IMR-90 (cell line): ENCODE results near the gene TSN. TPM values are rescaled to one million over a fixed set of nuclear protein-coding genes. Genes with fewer than 3 reads are reported as not detected.

Experiments
- ATAC-seq: fragments of 200-7000 bp; cut with Tn5 transposase; 2 replicates; pipeline ENCODE4 v1.9.1; 2020; ENCODE audit warnings: low read depth, mild to moderate bottlenecking, moderate library complexity
- BruUV-seq: library from RNA; stranded (reverse); fragments of 400-500 nt; replicated peaks from 2 replicates; lab custom pipeline; 2021; lab: Mats Ljungman, UMichigan
- CTCF ChIA-PET: fragments of 300-600 bp; formaldehyde crosslinking; extraction: SDS; loops from one replicate; lab custom pipeline; 2021; ENCODE audit warnings: antibody characterized with exemption; lab: Yijun Ruan, JAX
- POLR2A ChIA-PET: fragments of 300-600 bp; sonication (Branson Sonifier 250); formaldehyde crosslinking; loops from one replicate; lab custom pipeline; 2022; ENCODE audit warnings: antibody characterized with exemption; ENCODE audit not compliant: unreplicated experiment; lab: Charles Lee
- DNase-seq: peaks from one replicate; pipeline ENCODE4 v3.0.0; 2013
- H2AFZ ChIP-seq: replicated peaks from 2 replicates; pipeline ENCODE3; 2013; ENCODE audit warnings: low read length, mild to moderate bottlenecking; ENCODE audit not compliant: poor library complexity
- H2AK5ac ChIP-seq: 2 replicates; pipeline ENCODE4 v1.6.1; 2013; ENCODE audit warnings: low read depth, low read length, inconsistent platforms
- H2AK9ac ChIP-seq: replicated peaks from 2 replicates; pipeline ENCODE3; 2013; ENCODE audit warnings: mild to moderate bottlenecking, low read depth, low read length, moderate library complexity; ENCODE audit not compliant: poor library complexity
- H2BK120ac ChIP-seq: 2 replicates; pipeline ENCODE4 v1.6.1; 2013; ENCODE audit warnings: low read depth, low read length, inconsistent platforms
- H2BK15ac ChIP-seq: 3 replicates; pipeline ENCODE4 v1.6.1; 2013; ENCODE audit warnings: low read depth, low read length, inconsistent platforms
- H2BK20ac ChIP-seq: 2 replicates; pipeline ENCODE4 v1.6.1; 2013; ENCODE audit warnings: low read depth, mild to moderate bottlenecking, inconsistent platforms, low read length, moderate library complexity
- H2BK5ac ChIP-seq: 2 replicates; pipeline ENCODE4 v1.6.1; 2013; ENCODE audit warnings: mild to moderate bottlenecking, low read depth, low read length, inconsistent platforms; ENCODE audit not compliant: poor library complexity, severe bottlenecking
- H3K14ac ChIP-seq: replicated peaks from 2 replicates; pipeline ENCODE4 v1.6.1; 2013; ENCODE audit warnings: low read depth, low read length, inconsistent platforms
- H3K18ac ChIP-seq: 2 replicates; pipeline ENCODE4 v1.6.1; 2013; ENCODE audit warnings: low read depth, low read length, control low read depth
- H3K23ac ChIP-seq: 2 replicates; pipeline ENCODE4 v1.6.1; 2013; ENCODE audit warnings: low read depth, low read length, inconsistent platforms
- H3K27ac ChIP-seq: 2 replicates; pipeline ENCODE4 v1.5.1; 2013; ENCODE audit warnings: mild to moderate bottlenecking, control low read depth, low read length; ENCODE audit not compliant: insufficient read depth
- H3K27me3 ChIP-seq: 2 replicates; pipeline ENCODE4 v1.6.1; 2013; ENCODE audit warnings: low read length; ENCODE audit not compliant: control insufficient read depth, insufficient read depth
- H3K36me3 ChIP-seq: 2 replicates; pipeline ENCODE4 v1.6.1; 2013; ENCODE audit warnings: low read length, mixed read lengths; ENCODE audit not compliant: control insufficient read depth, insufficient read depth
- H3K4ac ChIP-seq: 2 replicates; pipeline ENCODE4 v1.6.1; 2013; ENCODE audit warnings: low read depth, low read length, inconsistent platforms
- H3K4me1 ChIP-seq: 2 replicates; pipeline ENCODE4 v1.6.1; 2013; ENCODE audit warnings: low read length, mixed read lengths; ENCODE audit not compliant: control insufficient read depth, insufficient read depth
- H3K4me2 ChIP-seq: 2 replicates; pipeline ENCODE4 v1.6.1; 2013; ENCODE audit warnings: low read depth, mild to moderate bottlenecking, control low read depth, low read length, moderate library complexity
- H3K4me3 ChIP-seq: 2 replicates; pipeline ENCODE4 v1.5.1; 2013; ENCODE audit warnings: low read depth, mild to moderate bottlenecking, control low read depth, low read length, moderate library complexity; ENCODE audit not compliant: insufficient read depth
- H3K56ac ChIP-seq: 2 replicates; pipeline ENCODE4 v1.6.1; 2013; ENCODE audit warnings: low read length, inconsistent platforms; ENCODE audit not compliant: insufficient read depth; ENCODE audit errors: extremely low read depth
- H3K79me1 ChIP-seq, 2 experiments: 2 replicates each; pipeline ENCODE4 v1.6.1; 2013; ENCODE audit warnings: low read length in 2 of 2, inconsistent platforms in 1 of 2, low read depth in 1 of 2
- H3K9ac ChIP-seq: 2 replicates; pipeline ENCODE4 v1.6.1; 2013; ENCODE audit warnings: low read depth, low read length, control low read depth
- H3K9me1 ChIP-seq: 2 replicates; pipeline ENCODE4 v1.6.1; 2013; ENCODE audit warnings: low read length, inconsistent platforms; ENCODE audit not compliant: insufficient read depth
- H3K9me3 ChIP-seq: 2 replicates; pipeline ENCODE4 v1.6.1; 2013; ENCODE audit warnings: low read length; ENCODE audit not compliant: control insufficient read depth, insufficient read depth
- H4K20me1 ChIP-seq: 2 replicates; pipeline ENCODE4 v1.6.1; 2013; ENCODE audit warnings: low read length, inconsistent platforms; ENCODE audit not compliant: insufficient read depth
- H4K5ac ChIP-seq: 2 replicates; pipeline ENCODE4 v1.6.1; 2013; ENCODE audit warnings: mild to moderate bottlenecking, low read depth, low read length, control low read depth
- H4K8ac ChIP-seq, 2 experiments: 2 replicates each; pipeline ENCODE4 v1.6.1; 2013; ENCODE audit warnings: low read depth in 2 of 2, low read length in 2 of 2, control low read depth in 1 of 2, inconsistent platforms in 1 of 2
- H4K91ac ChIP-seq: 2 replicates; pipeline ENCODE4 v1.6.1; 2013; ENCODE audit warnings: low read depth, low read length, inconsistent platforms; ENCODE audit not compliant: insufficient read depth
- FOS ChIP-seq: fragments of 150-350 bp; IDR thresholded peaks from 2 replicates; pipeline ENCODE4 v1.6.1; 2016; ENCODE audit warnings: low read depth, low read length
- MAFK ChIP-seq: IDR thresholded peaks from 2 replicates; pipeline ENCODE4 v1.6.1; 2012; ENCODE audit warnings: low read depth, low read length, improper control_type of control experiment
- MXI1 ChIP-seq: IDR thresholded peaks from 2 replicates; pipeline ENCODE4 v1.6.1; 2012; ENCODE audit warnings: low read depth, mild to moderate bottlenecking, low read length, moderate library complexity, borderline replicate concordance
- POLR2A ChIP-seq: IDR thresholded peaks from 2 replicates; pipeline ENCODE4 v1.6.1; 2012; ENCODE audit warnings: mild to moderate bottlenecking, low read depth, low read length
- SMC3 ChIP-seq: fragments of 150-350 bp; IDR thresholded peaks from 2 replicates; pipeline ENCODE4 v1.6.1; 2016; ENCODE audit warnings: low read depth, mild to moderate bottlenecking, antibody characterized with exemption, low read length, moderate library complexity
- WGBS, 2 experiments: methylation state at CpG; one replicate each; pipeline versions ENCODE4 v1.1.5 to v1.1.7; 2013; ENCODE audit warnings: missing lambda C conversion rate in 2 of 2; ENCODE audit not compliant: insufficient read length in 1 of 2; ENCODE audit errors: extremely low coverage in 2 of 2; 5-methylcytosine and 5-hydroxymethylcytosine counted together
- dilution Hi-C: fragments of 300-500 bp; cut with HindIII; formaldehyde crosslinking; loops from one replicate; pipeline ENCODE4 v1.14.3; 2018; ENCODE audit warnings: low sequenced_read_pairs; ENCODE audit not compliant: unreplicated experiment
- in situ Hi-C: fragments of 300-500 bp; cut with MboI; formaldehyde crosslinking; loops from 3 replicates; pipeline ENCODE4 v1.14.3; 2019; ENCODE audit warnings: low sequenced_read_pairs, inconsistent platforms, mixed read lengths
- intact Hi-C: fragments of 100-400 bp; cut with micrococcal nuclease; formaldehyde crosslinking; loops from 2 replicates; pipeline ENCODE4 v1.10.0; 2022
- polyA plus RNA-seq, 3 experiments: library from polyadenylated mRNA; depleted of rRNA; stranded (reverse); fragments of >200 nt; gene quantifications; 2 replicates each; pipeline ENCODE4 v1.2.3, GENCODE V29; 2012; ENCODE audit warnings: low replicate concordance in 1 of 3
- total RNA-seq: library from RNA; depleted of rRNA; stranded (reverse); fragments of >200 nt; gene quantifications from 2 replicates; pipeline ENCODE4 v1.2.3, GENCODE V29; 2012
- TF ChIP-seq, protein P1 (sequence below): conservative IDR thresholded peaks from 2 replicates; pipeline ENCODE4 v1.5.1; 2012; ENCODE audit warnings: mild to moderate bottlenecking, low read depth, low read length, improper control_type of control experiment
- TF ChIP-seq, protein P2 (sequence below): fragments of 150-350 bp; IDR thresholded peaks from 2 replicates; pipeline ENCODE4 v1.6.1; 2016; ENCODE audit warnings: low read depth, mild to moderate bottlenecking, low read length, moderate library complexity, borderline replicate concordance

The TSN gene
- total and polyA plus RNA-seq, 2 of the 4 experiments (the other 2 are of a cell fraction): 31.0 to 56.3 TPM

DNA sequence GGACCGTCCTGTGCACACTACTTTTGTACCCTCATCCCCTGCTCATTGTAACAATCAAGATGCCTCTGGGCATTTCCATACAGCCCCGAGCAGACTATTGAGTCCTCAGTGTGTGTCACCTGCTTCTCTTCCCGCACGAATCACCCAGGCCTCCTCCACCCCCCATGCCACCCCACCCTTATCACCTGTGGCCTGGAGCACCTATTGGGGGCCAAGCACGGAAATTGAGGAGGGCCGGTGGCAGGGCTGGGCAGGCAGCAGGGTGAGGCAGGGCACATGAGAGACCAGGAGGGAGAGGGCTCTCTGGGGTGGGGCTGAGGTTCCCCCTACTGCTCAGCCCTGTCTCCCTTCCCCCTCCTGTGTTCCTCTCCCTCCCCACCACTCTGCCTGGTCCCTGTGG, 14.5 kb upstream of the TSN start:
- no peak overlapping the region for H3K4me3 ChIP-seq
- POLR2A ChIA-PET: no interaction called here

More for the DNA sequence above, 14.5 kb upstream of the TSN start:
- Histone ChIP-seq H3K4me1 (no peaks in the 10 kb centered on the region), H2BK15ac (no peak overlapping the region), H4K20me1 (no peaks in the 10 kb centered on the region), H2AFZ (no peak overlapping the region), H3K27me3 (peaks cover 3% of the 10 kb centered on the region; the same call in 1 of the 2 replicates), H3K14ac (no peak overlapping the region), H3K79me1 (peaks cover 5 to 6% of the 10 kb centered on the region in 2 experiments; a peak in 3 of 4 replicates), H3K4me2 (no peak overlapping the region), H4K8ac (no peak overlapping the region), H2AK5ac (no peak overlapping the region), H3K9me1 (no peaks in the 10 kb centered on the region), H3K56ac (no peak overlapping the region), H4K91ac (no peak overlapping the region), H2BK20ac (no peak overlapping the region), H2BK5ac (no peak overlapping the region), H2AK9ac (no peak overlapping the region), H3K36me3 (no peaks in the 10 kb centered on the region), H4K5ac (no peak overlapping the region), H3K23ac (no peak overlapping the region), H3K4ac (no peak overlapping the region), H3K27ac (no peak overlapping the region), H3K18ac (no peak overlapping the region), H3K9ac (no peak overlapping the region), H3K9me3 (no peaks in the 10 kb centered on the region), H2BK120ac (no peak overlapping the region)
- DNase-seq: no peak
- CTCF ChIA-PET: no interaction called here
- in situ Hi-C loops (loop anchor here (25.0 kb wide), 1 partner anchor 654 kb away; no protein-coding TSS in a partner anchor), dilution Hi-C loops (no loop called here), intact Hi-C loops (loop anchor here (10.0 kb wide), 1 partner anchor 646 kb away; no protein-coding TSS in a partner anchor)
- ATAC-seq: no peak
- TF ChIP-seq, protein P1, sequence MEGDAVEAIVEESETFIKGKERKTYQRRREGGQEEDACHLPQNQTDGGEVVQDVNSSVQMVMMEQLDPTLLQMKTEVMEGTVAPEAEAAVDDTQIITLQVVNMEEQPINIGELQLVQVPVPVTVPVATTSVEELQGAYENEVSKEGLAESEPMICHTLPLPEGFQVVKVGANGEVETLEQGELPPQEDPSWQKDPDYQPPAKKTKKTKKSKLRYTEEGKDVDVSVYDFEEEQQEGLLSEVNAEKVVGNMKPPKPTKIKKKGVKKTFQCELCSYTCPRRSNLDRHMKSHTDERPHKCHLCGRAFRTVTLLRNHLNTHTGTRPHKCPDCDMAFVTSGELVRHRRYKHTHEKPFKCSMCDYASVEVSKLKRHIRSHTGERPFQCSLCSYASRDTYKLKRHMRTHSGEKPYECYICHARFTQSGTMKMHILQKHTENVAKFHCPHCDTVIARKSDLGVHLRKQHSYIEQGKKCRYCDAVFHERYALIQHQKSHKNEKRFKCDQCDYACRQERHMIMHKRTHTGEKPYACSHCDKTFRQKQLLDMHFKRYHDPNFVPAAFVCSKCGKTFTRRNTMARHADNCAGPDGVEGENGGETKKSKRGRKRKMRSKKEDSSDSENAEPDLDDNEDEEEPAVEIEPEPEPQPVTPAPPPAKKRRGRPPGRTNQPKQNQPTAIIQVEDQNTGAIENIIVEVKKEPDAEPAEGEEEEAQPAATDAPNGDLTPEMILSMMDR: no peak
- no peak for TF ChIP-seq MAFK
- TF ChIP-seq POLR2A: no peak
- TF ChIP-seq, protein P2, sequence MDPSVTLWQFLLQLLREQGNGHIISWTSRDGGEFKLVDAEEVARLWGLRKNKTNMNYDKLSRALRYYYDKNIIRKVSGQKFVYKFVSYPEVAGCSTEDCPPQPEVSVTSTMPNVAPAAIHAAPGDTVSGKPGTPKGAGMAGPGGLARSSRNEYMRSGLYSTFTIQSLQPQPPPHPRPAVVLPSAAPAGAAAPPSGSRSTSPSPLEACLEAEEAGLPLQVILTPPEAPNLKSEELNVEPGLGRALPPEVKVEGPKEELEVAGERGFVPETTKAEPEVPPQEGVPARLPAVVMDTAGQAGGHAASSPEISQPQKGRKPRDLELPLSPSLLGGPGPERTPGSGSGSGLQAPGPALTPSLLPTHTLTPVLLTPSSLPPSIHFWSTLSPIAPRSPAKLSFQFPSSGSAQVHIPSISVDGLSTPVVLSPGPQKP: no peak
- TF ChIP-seq MXI1: no peak
- TF ChIP-seq FOS: no peak
- TF ChIP-seq SMC3: no peak
- BruUV-seq: no TSS peak
- WGBS, 2 experiments: 73% methylated on average over 2 of the region's 6 CpGs; no CpG with 5 or more reads in 1 of the 2 experiments
